Nephron progenitor cell (in vitro differentiated cells): Measurements from ENCODE around the gene COX6A2.
A peak's percentile ranks its signal among the peaks of the same experiment; 100 is the strongest.
"Not testable (repeated sequence)": the region's sequence is repeated elsewhere in the genome, so short reads cannot be mapped to it uniquely, and the experiment has no call there.

Experiments
- DNase-seq: peaks from one replicate; pipeline ENCODE4 v3.0.0; 2021
- H3K27ac Mint-ChIP-seq: 2 replicates; pipeline ENCODE4 v1.8.0; 2021; ENCODE audit warnings: mild to moderate bottlenecking, moderate library complexity, mixed read lengths
- H3K27me3 Mint-ChIP-seq: 2 replicates; pipeline ENCODE4 v1.8.0; 2021; ENCODE audit warnings: mild to moderate bottlenecking, low read depth, mixed read lengths; ENCODE audit not compliant: poor library complexity
- H3K36me3 Mint-ChIP-seq: 2 replicates; pipeline ENCODE4 v1.8.0; 2021; ENCODE audit warnings: low read depth, mixed read lengths
- H3K4me1 Mint-ChIP-seq: 2 replicates; pipeline ENCODE4 v1.8.0; 2021; ENCODE audit warnings: mixed read lengths
- H3K4me3 Mint-ChIP-seq: 2 replicates; pipeline ENCODE4 v1.8.0; 2021; ENCODE audit warnings: mild to moderate bottlenecking, moderate library complexity, mixed read lengths
- H3K9me3 Mint-ChIP-seq: 2 replicates; pipeline ENCODE4 v1.8.0; 2021; ENCODE audit warnings: mild to moderate bottlenecking, moderate library complexity, mixed read lengths
- CTCF ChIP-seq: fragments of 200-600 bp; sonication (generic); IDR thresholded peaks from 2 replicates; pipeline ENCODE4 v1.5.0; 2021; ENCODE audit warnings: antibody characterized with exemption

COX6A2 gene

GRCh38 chr16:31452631-31453106 lies 24.5 kb upstream of the COX6A2 start:
- Mint-ChIP-seq H3K27ac (peak overlapping the region; percentile 74), H3K9me3 (no peaks in the 10 kb centered on the region), H3K4me1 (peaks cover 69% of the 10 kb centered on the region), H3K4me3 (no peak overlapping the region), H3K27me3 (no peaks in the 10 kb centered on the region), H3K36me3 (no peaks in the 10 kb centered on the region)
- TF ChIP-seq CTCF = no peak
- DNase-seq = no peak

- peak overlapping the region; percentile 37 for H3K4me3 Mint-ChIP-seq
- peaks cover 60% of the 10 kb centered on the region for H3K4me1 Mint-ChIP-seq
- no peaks in the 10 kb centered on the region for H3K36me3 Mint-ChIP-seq
- no peak overlapping the region for H3K27ac Mint-ChIP-seq
- H3K27me3 Mint-ChIP-seq = no peaks in the 10 kb centered on the region
- TF ChIP-seq CTCF = peak; percentile 60
- H3K9me3 Mint-ChIP-seq = no peaks in the 10 kb centered on the region
- peak; percentile 55 for DNase-seq
Observed at GRCh38 chr16:31451681-31452351, 23.7 kb upstream of the COX6A2 start.

GRCh38 chr16:31451201-31451600 lies 23.0 kb upstream of the COX6A2 start:
- TF ChIP-seq CTCF = no peak
- Mint-ChIP-seq H3K4me1 (peaks cover 56% of the 10 kb centered on the region), H3K9me3 (peaks cover 2% of the 10 kb centered on the region), H3K36me3 (no peaks in the 10 kb centered on the region), H3K27me3 (peaks cover under 1% of the 10 kb centered on the region), H3K4me3 (no peak overlapping the region), H3K27ac (no peak overlapping the region)
- no peak for DNase-seq

GRCh38 chr16:31445931-31446330 lies 17.8 kb upstream of the COX6A2 start:
- H3K4me3 Mint-ChIP-seq, H3K27ac Mint-ChIP-seq, DNase-seq, H3K36me3 Mint-ChIP-seq, H3K9me3 Mint-ChIP-seq: not testable (repeated sequence)
- Mint-ChIP-seq H3K27me3 (peaks cover 17% of the 10 kb centered on the region), H3K4me1 (peaks cover 16% of the 10 kb centered on the region)

GRCh38 chr16:31441956-31442355 lies 13.8 kb upstream of the COX6A2 start:
- no peak for TF ChIP-seq CTCF
- Mint-ChIP-seq H3K27ac (no peak overlapping the region), H3K9me3 (peaks cover 7% of the 10 kb centered on the region), H3K4me1 (peaks cover 10% of the 10 kb centered on the region), H3K36me3 (no peaks in the 10 kb centered on the region), H3K27me3 (peaks cover 17% of the 10 kb centered on the region), H3K4me3 (peak overlapping the region; percentile 81)
- DNase-seq = no peak

- TF ChIP-seq CTCF = no peak
- H3K4me1 Mint-ChIP-seq = peaks cover 10% of the 10 kb centered on the region
- no peak overlapping the region for H3K27ac Mint-ChIP-seq
- H3K4me3 Mint-ChIP-seq = no peak overlapping the region
- DNase-seq = no peak
- no peaks in the 10 kb centered on the region for H3K36me3 Mint-ChIP-seq
- H3K9me3 Mint-ChIP-seq = no peaks in the 10 kb centered on the region
- peaks cover 12% of the 10 kb centered on the region for H3K27me3 Mint-ChIP-seq
Observed at GRCh38 chr16:31440516-31441184, 12.5 kb upstream of the COX6A2 start.
